SH-SY5Y (cell line): Measurements from ENCODE around the gene NLRC3.

Source experiments
- GATA2 ChIP-seq: IDR thresholded peaks from 2 replicates; pipeline ENCODE4 v1.6.1; 2011; ENCODE audit warnings: mild to moderate bottlenecking, low read depth, low read length
- GATA3 ChIP-seq: IDR thresholded peaks from 2 replicates; pipeline ENCODE4 v1.6.1; 2011; ENCODE audit warnings: low read depth, mild to moderate bottlenecking, low read length, moderate library complexity

The NLRC3 gene

DNA sequence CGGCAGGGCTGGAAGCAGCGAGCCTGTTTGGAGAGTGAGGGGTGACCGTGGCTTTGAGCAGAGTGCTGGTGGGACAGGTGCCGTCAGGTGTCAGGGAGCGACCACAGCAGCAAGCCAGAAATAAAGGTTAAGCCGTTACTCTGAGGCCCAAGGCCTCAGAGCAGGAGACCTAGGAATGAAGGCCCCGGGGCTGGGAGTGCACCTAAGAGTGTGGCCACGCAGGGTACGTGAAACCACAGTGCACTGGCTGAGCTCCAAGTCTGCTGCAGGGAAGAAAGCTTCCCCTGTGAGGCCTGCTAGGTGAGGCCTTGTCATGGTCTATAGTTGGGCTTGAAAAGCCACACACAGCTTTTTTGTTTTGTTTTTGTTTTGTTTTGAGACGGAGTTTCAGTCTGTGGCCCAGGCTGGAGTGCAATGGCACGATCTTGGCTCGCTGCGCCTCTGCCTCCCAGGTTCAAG lies 67.7 kb downstream of the NLRC3 start:
- no peak for TF ChIP-seq GATA2
- TF ChIP-seq GATA3 = no peak

DNA sequence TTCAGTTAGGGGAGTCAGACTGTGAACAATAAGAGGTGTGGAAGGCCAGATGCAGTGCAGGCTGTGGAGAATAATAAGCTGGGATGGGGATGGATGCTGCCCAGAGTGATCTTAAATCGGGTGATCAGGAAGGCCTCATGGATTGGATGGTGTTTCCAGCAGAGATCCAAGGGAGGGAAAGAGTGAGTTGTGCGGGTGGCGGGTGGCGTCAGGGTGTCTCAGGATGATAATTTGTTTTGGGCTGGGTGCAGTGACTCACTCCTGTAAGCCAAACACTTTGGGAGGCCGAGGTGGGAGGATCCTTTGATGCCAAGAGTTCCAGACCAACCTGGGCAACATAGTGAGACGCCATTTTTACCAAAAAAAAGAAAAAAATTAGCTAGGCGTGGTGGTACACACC lies 68.5 kb downstream of the NLRC3 start:
- TF ChIP-seq GATA2 (no peak), GATA3 (no peak)

DNA sequence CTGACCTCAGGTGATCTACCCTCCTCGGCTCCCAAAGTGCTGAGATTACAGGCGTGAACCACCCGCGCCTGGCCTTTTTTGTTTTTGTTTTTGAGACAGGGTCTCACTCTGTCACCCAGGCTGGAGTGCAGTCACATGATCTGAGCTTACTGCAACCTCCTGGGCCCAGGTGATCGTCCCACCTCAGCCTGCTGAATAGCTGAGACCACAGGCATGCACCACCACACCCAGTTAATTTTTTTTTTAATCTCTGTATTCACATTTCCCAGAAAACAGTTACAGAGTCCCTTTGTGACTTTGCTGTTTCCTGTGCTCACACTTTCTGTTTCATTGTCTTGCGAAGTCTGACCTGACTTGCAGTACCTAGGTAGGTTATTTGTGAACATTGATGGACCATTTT lies 73.7 kb downstream of the NLRC3 start:
- no peak for TF ChIP-seq GATA3
- no peak for TF ChIP-seq GATA2

DNA sequence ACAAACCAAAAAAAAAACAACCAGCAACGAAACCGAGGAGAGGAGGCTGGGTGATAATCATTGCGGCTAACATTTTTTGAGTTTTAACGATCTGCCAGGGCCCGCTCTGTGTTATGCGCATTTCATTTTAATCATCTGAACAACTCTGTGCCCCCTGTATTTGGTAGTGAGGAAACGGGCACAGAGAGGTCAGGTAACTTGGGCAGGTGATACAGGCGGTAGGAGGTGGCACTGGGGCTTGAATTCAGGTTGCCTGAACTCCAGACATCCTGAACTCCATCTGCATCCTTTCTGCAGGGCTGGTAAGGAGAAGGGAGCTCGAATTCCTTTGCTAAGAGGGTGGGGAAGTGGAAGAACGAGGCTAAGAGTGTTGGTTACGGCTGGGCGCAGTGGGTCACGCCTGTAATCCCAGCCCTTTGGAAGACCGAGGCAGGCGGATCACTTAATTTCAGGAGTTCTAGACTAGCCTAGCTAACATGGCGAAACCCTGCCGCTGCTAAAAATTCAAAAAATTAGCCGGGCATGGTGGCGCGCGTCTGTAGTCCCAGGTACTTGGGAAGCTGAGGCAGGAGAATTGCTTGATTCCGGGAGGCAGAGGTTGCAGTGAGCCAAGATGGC lies 75.3 kb downstream of the NLRC3 start:
- TF ChIP-seq GATA3 (no peak), GATA2 (no peak)

DNA sequence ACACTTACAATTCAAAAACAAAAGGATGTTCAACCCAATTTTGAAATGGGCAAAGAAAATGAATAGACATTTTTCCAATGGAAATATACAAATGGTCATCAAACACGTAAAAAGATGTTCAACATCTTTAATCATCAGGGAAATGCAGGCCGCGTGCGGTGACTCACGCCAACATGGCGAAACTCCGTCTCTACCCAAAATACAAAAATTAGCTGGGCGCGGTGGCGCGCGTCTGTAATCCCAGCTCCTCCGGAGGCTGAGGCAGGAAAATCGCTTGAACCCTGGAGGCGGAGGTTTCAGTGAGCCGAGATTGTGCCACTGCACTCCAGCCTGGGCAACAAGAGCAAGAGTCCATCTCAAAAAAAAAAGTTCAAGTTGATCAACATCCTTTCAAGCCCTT lies 78.2 kb downstream of the NLRC3 start:
- TF ChIP-seq GATA2 = no peak
- TF ChIP-seq GATA3 = no peak

DNA sequence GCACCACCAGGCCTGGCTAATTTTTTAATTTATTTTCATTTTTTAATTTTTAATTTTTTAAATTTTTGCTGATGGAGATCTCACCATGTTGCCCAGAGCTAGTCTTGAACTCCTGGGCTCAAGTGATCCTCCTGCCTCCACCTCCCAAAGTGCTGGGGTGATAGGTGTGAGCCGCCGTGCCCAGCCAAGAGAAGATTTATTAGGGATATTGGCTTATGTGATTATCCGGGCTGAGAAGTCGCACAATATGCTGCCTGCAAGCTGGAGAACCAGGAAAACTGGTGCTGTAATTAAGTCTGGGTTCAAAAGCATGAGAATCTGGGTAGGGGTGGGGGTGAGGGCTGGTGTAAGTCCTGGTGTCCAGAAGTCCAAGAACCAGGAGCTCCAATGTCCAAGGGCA lies 79.4 kb downstream of the NLRC3 start:
- TF ChIP-seq GATA2 (no peak), GATA3 (no peak)

DNA sequence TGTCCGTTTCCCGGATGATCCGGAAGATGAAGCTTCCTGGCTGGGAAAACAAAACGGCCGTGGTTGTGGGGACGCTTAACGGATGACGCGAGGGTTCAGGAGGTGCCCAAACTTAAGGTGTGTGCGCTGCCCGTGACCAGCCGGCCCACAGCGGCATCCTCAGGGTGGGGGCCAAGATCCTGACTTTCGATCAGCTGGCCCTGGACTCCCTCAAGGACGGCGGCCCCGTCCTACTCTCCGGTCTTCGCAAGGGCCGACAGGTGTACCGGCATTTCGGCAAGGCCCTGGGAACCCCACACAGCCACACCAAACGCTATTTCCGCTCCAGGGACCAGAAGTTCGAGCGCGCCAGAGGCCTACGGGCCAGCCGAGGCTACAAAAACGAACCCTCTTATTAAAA lies 80.8 kb downstream of the NLRC3 start:
- no peak for TF ChIP-seq GATA3
- TF ChIP-seq GATA2 = no peak

DNA sequence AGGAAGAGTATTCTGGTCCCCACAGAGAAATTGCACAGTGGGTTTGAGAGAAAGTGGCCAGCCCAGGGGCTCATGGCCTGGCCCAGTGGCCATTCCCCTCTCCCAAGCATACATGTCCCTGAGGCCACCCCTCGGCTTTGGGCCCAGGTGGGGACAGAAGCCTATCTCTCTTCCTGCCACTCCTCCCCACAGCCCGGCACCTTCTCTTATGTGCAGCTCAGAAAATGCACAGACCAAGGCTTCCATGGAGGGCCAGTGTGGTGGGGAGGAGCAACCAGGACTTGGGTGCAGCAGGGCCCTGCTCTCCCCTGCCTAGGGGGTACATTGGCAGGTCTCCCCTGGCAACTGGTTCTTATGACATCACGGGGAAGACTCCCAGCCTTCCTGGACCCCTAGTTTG lies 82.0 kb downstream of the NLRC3 start, which contains the start of gene C16orf90:
TSS of gene C16orf90 (minus strand) at position 314 of the 400 bp plus-strand sequence. CDS start at position 246, 68 bp downstream.
- no peak for TF ChIP-seq GATA3

DNA sequence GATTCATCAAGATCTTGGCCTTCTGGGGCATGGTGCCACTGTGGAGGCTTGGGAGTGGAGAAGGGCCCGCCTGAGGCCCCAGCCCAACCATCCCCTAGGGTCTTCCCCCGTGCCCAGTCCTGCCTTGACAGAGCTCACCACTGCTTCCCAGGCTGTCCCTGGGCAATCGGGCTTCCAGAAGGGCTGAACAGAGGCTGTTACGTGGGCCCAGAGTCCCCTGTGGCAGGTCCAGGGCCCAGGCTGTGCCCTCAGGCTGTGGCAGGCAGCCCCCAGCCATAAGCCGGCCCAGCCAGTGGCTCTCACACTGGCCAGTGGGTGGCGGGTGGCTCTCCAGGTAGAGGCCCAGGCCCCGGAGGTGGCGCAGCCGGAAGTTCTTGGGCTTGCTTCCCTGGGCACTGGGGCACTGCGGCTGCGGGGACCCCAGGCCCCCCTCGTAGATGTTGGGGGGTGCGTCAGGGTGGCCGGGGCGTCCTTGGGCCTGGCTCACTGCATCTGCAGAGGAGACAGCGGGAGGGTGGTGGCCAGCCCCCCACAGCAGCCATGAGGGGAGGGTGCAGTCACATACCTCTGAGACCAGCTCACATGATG lies 82.7 kb downstream of the NLRC3 start:
- no peak for TF ChIP-seq GATA2
- TF ChIP-seq GATA3 = no peak

DNA sequence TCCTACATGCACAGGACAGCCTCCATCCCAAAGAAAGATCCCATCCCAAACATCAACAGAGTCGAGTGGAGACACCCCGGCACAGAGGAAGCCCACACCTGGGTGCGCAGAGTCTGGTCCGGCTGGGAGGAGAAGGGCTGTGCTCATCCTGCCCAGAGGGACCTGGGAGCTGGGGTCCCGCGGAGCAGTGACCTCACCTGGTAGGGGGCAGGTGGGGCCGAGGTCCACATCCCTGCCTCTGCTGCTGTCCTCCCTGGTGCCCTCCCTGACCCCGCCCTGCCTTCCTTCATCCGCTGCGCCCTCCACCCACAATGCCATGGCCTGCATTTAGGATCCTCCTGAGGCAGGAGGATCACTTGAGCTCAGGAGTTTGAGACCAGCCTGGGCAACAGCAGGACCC lies 84.8 kb downstream of the NLRC3 start:
- TF ChIP-seq GATA3 (no peak), GATA2 (no peak)

DNA sequence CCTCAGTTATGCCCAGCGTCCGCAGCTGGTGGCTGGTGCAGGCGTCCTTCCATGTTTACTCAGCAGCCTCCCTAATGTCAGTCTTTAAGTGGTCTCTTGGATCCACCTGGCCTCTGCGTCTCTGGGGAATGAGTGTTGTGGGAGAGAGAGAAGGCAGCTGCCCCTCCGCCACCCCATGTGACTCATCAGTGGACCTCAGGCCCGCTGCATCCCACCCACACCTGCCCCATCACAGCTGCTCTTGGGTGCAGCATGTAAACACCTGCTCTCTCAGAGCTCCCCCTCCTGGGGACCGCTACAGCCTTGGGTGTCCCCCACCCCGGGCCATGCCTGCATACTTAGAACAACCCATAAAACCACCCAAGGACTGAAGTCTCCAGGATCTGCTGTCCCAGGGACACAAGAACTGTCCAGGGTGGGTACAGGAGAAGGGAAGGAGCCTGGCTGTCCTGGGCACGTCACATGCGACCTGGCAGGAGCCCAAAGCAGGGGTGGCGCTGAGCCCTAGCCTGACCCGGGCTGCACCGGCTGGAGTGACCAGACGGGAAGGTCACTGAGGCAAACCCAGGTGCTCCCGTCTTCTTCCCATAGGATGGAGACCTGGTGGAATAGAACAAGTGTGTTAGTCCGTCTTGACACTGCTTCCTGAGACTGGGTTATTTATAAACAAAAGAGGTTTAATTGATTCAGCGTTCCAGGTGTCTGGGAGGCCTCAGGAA lies 86.1 kb downstream of the NLRC3 start:
- no peak for TF ChIP-seq GATA3
- TF ChIP-seq GATA2 = no peak
